Head of caudate nucleus (tissue), 42 donors: ENCODE results near the gene CIITA.
"Not testable (repeated sequence)": the region's sequence is repeated elsewhere in the genome, so short reads cannot be mapped to it uniquely, and the experiment has no call there.

Source experiments
- DNase-seq, 42 donors: peaks; one replicate each; pipeline versions ENCODE4 v3.0.0 to v3.0.0-alpha.2; 2020 to 2021; ENCODE audit warnings: mixed read lengths in 7 of 42
- intact Hi-C: fragments of 100-400 bp; cut with DNase I; formaldehyde crosslinking; loops from one replicate; pipeline ENCODE4 v1.15.0; 2022

Gene CIITA

GRCh38 chr16:10906914-10907756, 30.1 kb downstream of the CIITA start:
- DNase-seq: peak in 25 of 42 donors; percentile 21 to 65 (median 42)
- intact Hi-C loops: no loop called here

GRCh38 chr16:10907757-10908045, 30.7 kb downstream of the CIITA start:
- no peak for DNase-seq

GRCh38 chr16:10911267-10911666, 34.3 kb downstream of the CIITA start:
- no peak for DNase-seq
- intact Hi-C loops: no loop called here

More at GRCh38 chr16:10907757-10908045, 30.7 kb downstream of the CIITA start:
- intact Hi-C loops: no loop called here

- intact Hi-C loops: no loop called here
- DNase-seq: no peak
These were observed 39.5 kb downstream of the CIITA start for GRCh38 chr16:10916534-10916933.

DNA sequence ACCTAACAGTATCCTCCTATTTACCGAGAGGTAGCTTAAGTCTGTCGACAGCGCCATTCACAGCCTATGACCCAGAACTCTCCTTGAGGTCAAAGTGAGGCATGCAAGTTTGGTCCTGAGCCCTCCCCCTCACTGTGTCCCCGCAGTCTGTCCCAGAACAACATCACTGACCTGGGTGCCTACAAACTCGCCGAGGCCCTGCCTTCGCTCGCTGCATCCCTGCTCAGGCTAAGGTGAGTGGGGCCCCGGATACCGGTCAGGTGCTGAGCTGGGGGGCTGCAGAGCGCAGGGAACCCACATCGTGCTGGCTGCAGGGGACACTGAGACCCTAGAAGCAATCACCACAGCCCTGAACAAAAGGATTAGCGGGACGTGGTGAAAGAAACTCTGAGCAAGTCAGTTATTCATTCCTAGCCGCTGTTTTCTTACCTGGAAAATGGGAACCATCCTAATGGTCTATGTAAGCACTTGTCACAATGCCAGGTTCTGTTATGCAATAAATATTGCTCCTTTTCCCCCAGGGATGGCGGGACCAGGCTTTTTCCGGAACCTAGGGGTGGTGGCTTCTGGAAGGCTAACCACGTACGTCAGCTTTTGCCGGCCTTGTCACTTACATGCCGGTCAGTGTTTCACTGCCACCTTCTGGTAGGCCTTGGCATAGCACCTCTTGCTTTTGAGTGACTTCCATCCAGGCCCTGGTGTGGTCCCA, 41.4 kb downstream of the CIITA start:
- peak; percentile 69 to 96 (median 90) for DNase-seq
- intact Hi-C loops: no loop called here

DNA sequence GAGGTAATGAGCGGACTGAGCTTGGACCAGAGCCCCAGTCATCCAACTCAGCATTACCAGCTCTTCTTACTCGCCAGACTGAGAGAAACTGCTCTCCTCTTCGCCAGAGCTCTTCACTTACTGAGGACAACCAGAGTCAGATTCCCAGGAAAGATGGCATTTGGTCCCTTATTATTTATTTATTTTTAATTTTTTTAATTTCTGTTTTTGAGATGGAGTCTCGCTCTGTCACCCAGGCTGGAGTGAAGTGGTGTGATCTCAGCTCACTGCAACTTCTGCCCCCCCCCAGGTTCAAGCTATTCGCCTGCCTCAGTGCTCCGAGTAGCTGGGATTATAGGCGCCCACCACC, 42.0 kb downstream of the CIITA start:
- DNase-seq: no peak
- intact Hi-C loops: no loop called here

- DNase-seq: peak in 1 of 42 donors; percentile 1
- intact Hi-C loops: loop anchor here (10.0 kb wide), 1 partner anchor 176 kb away; the partner anchor contains the start of gene NUBP1
These were observed 43.9 kb downstream of the CIITA start for GRCh38 chr16:10920726-10921427.

GRCh38 chr16:10921536-10922327, 44.7 kb downstream of the CIITA start:
- intact Hi-C loops: loop anchor here (10.0 kb wide), 1 partner anchor 177 kb away; the partner anchor contains the start of gene NUBP1
- DNase-seq: no peak

DNA sequence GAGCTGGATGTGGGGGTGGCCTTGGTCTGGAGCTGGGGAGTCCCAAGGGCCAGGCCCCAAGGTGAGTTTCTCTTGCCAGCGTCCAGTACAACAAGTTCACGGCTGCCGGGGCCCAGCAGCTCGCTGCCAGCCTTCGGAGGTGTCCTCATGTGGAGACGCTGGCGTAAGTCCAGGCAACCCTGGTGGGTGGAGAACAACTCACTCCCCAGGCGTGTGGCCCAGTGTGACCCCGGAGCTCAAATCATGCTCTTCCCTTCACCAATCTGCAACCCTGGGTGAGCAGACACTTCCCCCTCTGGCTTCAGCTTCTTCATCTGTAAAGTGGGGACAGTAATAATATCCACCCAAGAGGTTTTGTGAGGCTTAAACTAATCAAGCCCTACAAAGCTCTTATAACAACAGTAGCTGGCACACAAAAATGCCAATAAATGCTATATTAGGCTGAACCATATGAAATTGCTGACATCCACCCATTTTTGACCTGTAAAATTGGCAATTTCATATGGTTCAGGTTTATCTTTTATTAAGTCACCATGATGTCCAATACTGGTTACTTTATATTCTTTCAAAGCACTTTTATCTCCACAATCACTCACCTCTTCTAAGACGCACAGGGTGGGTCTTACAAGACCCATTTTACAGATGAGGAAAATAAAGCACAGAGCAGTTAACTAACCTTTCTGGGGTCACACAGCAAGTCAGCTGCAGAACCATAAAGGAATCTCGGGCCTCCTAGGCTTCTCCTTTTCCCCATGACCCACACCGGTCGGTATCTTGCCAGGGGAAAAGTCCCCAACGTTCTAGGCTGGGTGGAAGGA, 45.5 kb downstream of the CIITA start:
- intact Hi-C loops: loop anchor here (10.0 kb wide), 1 partner anchor 178 kb away; the partner anchor contains the start of gene NUBP1
- peak in 11 of 42 donors; percentile 31 to 63 (median 37) for DNase-seq

- DNase-seq: no peak
- intact Hi-C loops: loop anchor here (10.0 kb wide), 1 partner anchor 178 kb away; the partner anchor contains the start of gene NUBP1
These were observed 46.2 kb downstream of the CIITA start for GRCh38 chr16:10923146-10923649.

DNA sequence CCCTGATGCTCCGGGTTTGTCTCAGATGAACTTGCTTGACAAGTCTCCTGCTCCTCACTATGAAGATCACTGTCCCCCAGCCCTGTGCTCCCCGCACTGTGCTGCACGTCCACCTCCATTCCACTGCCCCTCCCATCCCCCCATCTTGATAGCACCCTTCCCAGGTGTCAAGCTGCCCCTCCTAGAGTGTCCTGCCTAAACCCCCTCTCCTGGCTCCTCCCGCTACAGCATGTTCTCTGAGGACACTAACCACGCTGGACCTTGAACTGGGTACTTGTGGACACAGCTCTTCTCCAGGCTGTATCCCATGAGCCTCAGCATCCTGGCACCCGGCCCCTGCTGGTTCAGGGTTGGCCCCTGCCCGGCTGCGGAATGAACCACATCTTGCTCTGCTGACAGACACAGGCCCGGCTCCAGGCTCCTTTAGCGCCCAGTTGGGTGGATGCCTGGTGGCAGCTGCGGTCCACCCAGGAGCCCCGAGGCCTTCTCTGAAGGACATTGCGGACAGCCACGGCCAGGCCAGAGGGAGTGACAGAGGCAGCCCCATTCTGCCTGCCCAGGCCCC, 46.7 kb downstream of the CIITA start:
- DNase-seq: peak in 41 of 42 donors; percentile 23 to 92 (median 72)
- intact Hi-C loops: loop anchor here (10.0 kb wide), 1 partner anchor 179 kb away; the partner anchor contains the start of gene NUBP1

DNA sequence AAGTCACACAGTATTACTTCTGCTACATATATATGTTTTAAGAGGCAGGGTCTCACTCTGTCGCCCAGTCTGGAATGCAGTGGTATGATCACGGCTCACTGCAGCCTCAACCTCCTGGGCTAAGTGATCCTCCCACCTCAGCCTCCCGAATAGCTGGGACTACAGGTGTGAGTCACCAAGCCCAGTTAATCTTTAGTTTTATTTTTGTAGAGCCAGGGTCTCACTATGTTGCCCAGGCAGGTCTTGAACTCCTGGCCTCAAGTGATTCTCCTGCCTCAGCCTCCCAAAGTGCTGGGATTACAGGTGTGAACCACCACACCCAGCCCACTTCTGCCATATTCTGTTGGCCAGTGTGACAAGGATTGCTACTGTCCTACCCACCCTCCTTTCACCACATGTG, 48.3 kb downstream of the CIITA start:
- DNase-seq: not testable (repeated sequence)
- intact Hi-C loops: loop anchor here (10.0 kb wide), 1 partner anchor 180 kb away; the partner anchor contains the start of gene NUBP1

GRCh38 chr16:10926094-10926493, 49.1 kb downstream of the CIITA start:
- intact Hi-C loops: loop anchor here (10.0 kb wide), 1 partner anchor 181 kb away; the partner anchor contains the start of gene NUBP1
- DNase-seq: no peak

DNA sequence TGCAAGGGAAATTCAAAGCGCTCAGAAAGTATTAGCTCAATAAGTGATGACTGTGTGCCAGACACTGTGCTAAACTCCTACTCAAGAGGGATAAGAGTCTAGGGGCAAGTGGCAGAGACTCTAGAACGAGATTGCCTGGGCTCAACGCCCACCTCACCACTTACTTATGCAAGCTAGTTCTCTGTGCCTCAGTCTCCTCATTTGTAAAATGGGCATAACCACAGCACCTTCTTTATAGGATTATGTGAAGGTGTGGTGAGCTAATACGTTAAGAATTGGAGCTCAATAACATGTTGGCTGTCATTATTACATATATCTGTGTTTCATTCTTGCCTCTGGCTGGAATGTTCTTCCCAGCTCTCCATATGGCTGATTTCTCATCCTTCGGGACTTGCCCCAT, 49.9 kb downstream of the CIITA start:
- intact Hi-C loops: loop anchor here (10.0 kb wide), 1 partner anchor 182 kb away; the partner anchor contains the start of gene NUBP1
- DNase-seq: no peak

GRCh38 chr16:10927497-10928112, 50.6 kb downstream of the CIITA start:
- DNase-seq: no peak
- intact Hi-C loops: loop anchor here (10.0 kb wide), 1 partner anchor 183 kb away; the partner anchor contains the start of gene NUBP1

GRCh38 chr16:10929097-10929496, 52.1 kb downstream of the CIITA start:
- intact Hi-C loops: loop anchor here (10.0 kb wide), 1 partner anchor 184 kb away; the partner anchor contains the start of gene NUBP1
- not testable (repeated sequence) for DNase-seq
